GM18526 (cell line): Measurements from ENCODE around the gene PYY.

Experiments
- POLR2A ChIP-seq: IDR thresholded peaks from 3 replicates; pipeline ENCODE4 v1.6.1; 2011; ENCODE audit not compliant: insufficient read length; ENCODE audit errors: extremely low read depth

PYY gene

GRCh38 chr17:43953746-43954145 is at the start of gene PYY:
PYY (minus strand) TSS chr17:43953940; CDS start chr17:43953483, 457 bp downstream.
- TF ChIP-seq POLR2A: no peak

- no peak for TF ChIP-seq POLR2A
Measured at GRCh38 chr17:44002141-44002848, 48.6 kb upstream of the PYY start.

- TF ChIP-seq POLR2A: no peak
Measured at GRCh38 chr17:44001461-44001920, 47.8 kb upstream of the PYY start.

- TF ChIP-seq POLR2A: no peak
Measured at GRCh38 chr17:44000871-44001460, 47.2 kb upstream of the PYY start.

GRCh38 chr17:44000141-44000860 is 46.6 kb upstream of the PYY start:
- TF ChIP-seq POLR2A: no peak

- TF ChIP-seq POLR2A: no peak
Measured at GRCh38 chr17:43999024-43999423, 45.3 kb upstream of the PYY start.

- no peak for TF ChIP-seq POLR2A
Measured at GRCh38 chr17:43998552-43998951, 44.8 kb upstream of the PYY start.

- TF ChIP-seq POLR2A: no peak
Measured at GRCh38 chr17:43995150-43995471, 41.4 kb upstream of the PYY start.

GRCh38 chr17:43994272-43995149 is 40.8 kb upstream of the PYY start:
- no peak for TF ChIP-seq POLR2A

- TF ChIP-seq POLR2A: no peak
Measured at GRCh38 chr17:43992641-43993040, 38.9 kb upstream of the PYY start.

- no peak for TF ChIP-seq POLR2A
Measured at GRCh38 chr17:43988301-43988700, 34.6 kb upstream of the PYY start.

GRCh38 chr17:43987131-43988021 is 33.6 kb upstream of the PYY start:
- TF ChIP-seq POLR2A: no peak

- TF ChIP-seq POLR2A: no peak
Measured at GRCh38 chr17:43986225-43986981, 32.7 kb upstream of the PYY start.

- TF ChIP-seq POLR2A: no peak
Measured at GRCh38 chr17:43984521-43984920, 30.8 kb upstream of the PYY start.
